ENCODE data around the gene ZNF207. TPM values are rescaled to one million over a fixed set of nuclear protein-coding genes. Genes with fewer than 3 reads are reported as not detected.

Gene ZNF207
- total and polyA plus RNA-seq, 9 of the 15 experiments (the other 6 are each of a cell fraction or from before 2014, with no cell fraction given), result 123 to 370 (median 250) TPM

GRCh38 chr17:32341857-32342602, 7.9 kb upstream of the ZNF207 start, which contains the start of gene C17orf75 (continued):
- no peak for TF ChIP-seq RERE (CRISPR knock-in tag; IDR thresholded peaks at IDR 0.05; ENCODE audit: borderline replicate concordance)
- TF ChIP-seq SAP30 (IDR thresholded peaks at IDR 0.05; ENCODE audit: borderline replicate concordance, insufficient read depth, low read depth, low read length, poor library complexity, severe bottlenecking), result peak; percentile 13
- TF ChIP-seq EZH2 (IDR thresholded peaks at IDR 0.05; ENCODE audit: borderline replicate concordance, low read depth, low read length), result no peak
- TF ChIP-seq, protein P1, sequence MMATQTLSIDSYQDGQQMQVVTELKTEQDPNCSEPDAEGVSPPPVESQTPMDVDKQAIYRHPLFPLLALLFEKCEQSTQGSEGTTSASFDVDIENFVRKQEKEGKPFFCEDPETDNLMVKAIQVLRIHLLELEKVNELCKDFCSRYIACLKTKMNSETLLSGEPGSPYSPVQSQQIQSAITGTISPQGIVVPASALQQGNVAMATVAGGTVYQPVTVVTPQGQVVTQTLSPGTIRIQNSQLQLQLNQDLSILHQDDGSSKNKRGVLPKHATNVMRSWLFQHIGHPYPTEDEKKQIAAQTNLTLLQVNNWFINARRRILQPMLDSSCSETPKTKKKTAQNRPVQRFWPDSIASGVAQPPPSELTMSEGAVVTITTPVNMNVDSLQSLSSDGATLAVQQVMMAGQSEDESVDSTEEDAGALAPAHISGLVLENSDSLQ (IDR thresholded peaks at IDR 0.05), result peak; percentile 59
- 0 out of 2 replicates have a peak, but pooled peaks have one; percentile 13 for TF ChIP-seq POLR2H (tag; IDR thresholded peaks at IDR 0.05; ENCODE audit: low read depth)
- 0 out of 2 replicates have a peak, but pooled peaks have one; percentile 31 for TF ChIP-seq RHOXF2B (CRISPR knock-in tag; conservative IDR thresholded peaks at IDR 0.05)
- no peak for TF ChIP-seq MED1 (CRISPR knock-in tag; IDR thresholded peaks at IDR 0.05; ENCODE audit: borderline replicate concordance)
- TF ChIP-seq TOE1 (IDR thresholded peaks at IDR 0.05; ENCODE audit: borderline replicate concordance), result peak; percentile 81; the same call in 1 of the 2 replicates
- TF ChIP-seq TOE1 (CRISPR knock-in tag; IDR thresholded peaks at IDR 0.05; ENCODE audit: borderline replicate concordance, low read depth), result no peak
- peak; percentile 92 for TF ChIP-seq GABPA (tag; conservative IDR thresholded peaks at IDR 0.05; ENCODE audit: low read depth)
- TF ChIP-seq PHF20 (IDR thresholded peaks at IDR 0.05; ENCODE audit: partially characterized antibody), result peak; percentile 97
- no peak for TF ChIP-seq ZNF655 (CRISPR knock-in tag; IDR thresholded peaks at IDR 0.05)
- TF ChIP-seq ZNF584 (CRISPR knock-in tag; IDR thresholded peaks at IDR 0.05; ENCODE audit: low read depth), result no peak
- TF ChIP-seq, protein P2, sequence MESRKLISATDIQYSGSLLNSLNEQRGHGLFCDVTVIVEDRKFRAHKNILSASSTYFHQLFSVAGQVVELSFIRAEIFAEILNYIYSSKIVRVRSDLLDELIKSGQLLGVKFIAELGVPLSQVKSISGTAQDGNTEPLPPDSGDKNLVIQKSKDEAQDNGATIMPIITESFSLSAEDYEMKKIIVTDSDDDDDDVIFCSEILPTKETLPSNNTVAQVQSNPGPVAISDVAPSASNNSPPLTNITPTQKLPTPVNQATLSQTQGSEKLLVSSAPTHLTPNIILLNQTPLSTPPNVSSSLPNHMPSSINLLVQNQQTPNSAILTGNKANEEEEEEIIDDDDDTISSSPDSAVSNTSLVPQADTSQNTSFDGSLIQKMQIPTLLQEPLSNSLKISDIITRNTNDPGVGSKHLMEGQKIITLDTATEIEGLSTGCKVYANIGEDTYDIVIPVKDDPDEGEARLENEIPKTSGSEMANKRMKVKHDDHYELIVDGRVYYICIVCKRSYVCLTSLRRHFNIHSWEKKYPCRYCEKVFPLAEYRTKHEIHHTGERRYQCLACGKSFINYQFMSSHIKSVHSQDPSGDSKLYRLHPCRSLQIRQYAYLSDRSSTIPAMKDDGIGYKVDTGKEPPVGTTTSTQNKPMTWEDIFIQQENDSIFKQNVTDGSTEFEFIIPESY (CRISPR knock-in tag; IDR thresholded peaks at IDR 0.05), result 0 out of 2 replicates have a peak, but pooled peaks have one; percentile 13
